Measurements from ENCODE around the gene CHODL. TPM values are rescaled to one million over a fixed set of nuclear protein-coding genes. Genes with fewer than 3 reads are reported as not detected.

The CHODL gene
- total RNA-seq: 0.06 and 0.16 TPM in 2 replicates

GRCh38 chr21:18244671-18245463, at the start of gene CHODL:
TSS of gene CHODL (plus strand) at chr21:18244833. CDS start at chr21:18245224, 391 bp downstream.

Other genes with a start within 250 kb of the CHODL start
- gene TMPRSS15, start 159.0 kb downstream of the CHODL start, total RNA-seq: not detected in 2 replicates